Stimulated activated CD4-positive, alpha-beta T cell treated with anti-CD3 and anti-CD28 coated beads, Interleukin-1b, Interleukin-23, amount 100 ng/mL, for 4 hours (primary cell): Measurements from ENCODE around the gene GNAL.

ENCODE experiments used
- DNase-seq, 2 donors: peaks; one replicate each; pipeline ENCODE4 v3.0.0-alpha.2; 2020; ENCODE audit warnings: low read depth in 2 of 2

GNAL gene

DNA sequence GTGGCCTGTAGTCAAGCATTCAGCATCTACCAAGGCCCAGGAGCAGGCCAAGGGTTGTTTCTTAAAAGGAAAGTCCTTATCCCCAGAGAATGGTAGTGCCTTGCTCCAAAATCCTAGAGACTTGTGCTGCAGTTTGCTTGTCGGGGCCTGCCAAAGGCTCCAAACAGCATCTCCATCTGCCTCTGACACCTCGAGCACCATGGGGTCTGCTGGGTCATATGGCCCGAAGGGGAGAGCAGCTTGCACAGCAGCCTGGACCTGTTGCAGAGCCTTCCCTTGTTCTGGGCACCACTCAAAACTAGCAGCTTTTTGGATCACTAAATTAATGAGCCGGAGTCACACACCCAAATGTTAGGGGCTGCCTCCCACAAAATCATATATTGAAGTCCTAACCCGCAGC is 35.7 kb downstream of the GNAL start:
- DNase-seq = no peak

- DNase-seq = no peak
These were observed 37.5 kb downstream of the GNAL start for GRCh38 chr18:11726556-11726955.

- no peak for DNase-seq
These were observed 39.2 kb downstream of the GNAL start for GRCh38 chr18:11728249-11728648.

DNA sequence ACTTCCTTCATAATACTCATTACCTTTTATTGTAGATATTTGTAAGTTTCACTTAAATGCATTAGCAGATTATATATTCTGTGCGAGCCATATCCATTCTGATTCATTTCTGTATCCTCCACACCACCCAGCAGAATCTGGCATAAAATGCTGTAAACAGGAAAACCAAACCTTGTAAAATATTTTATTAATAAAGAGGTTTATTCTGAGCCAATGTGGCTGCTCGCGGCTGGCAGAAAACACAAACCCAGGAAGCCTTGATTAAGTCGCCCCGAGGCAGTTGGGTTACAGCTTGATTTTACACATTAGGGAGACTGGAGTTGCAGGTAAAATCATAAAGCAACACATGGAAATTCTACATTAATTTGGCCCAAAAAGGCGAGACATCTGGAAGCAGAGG is 40.5 kb downstream of the GNAL start:
- no peak for DNase-seq

GRCh38 chr18:11733031-11733430 is 44.0 kb downstream of the GNAL start:
- peak; percentile 48 to 55 for DNase-seq

DNA sequence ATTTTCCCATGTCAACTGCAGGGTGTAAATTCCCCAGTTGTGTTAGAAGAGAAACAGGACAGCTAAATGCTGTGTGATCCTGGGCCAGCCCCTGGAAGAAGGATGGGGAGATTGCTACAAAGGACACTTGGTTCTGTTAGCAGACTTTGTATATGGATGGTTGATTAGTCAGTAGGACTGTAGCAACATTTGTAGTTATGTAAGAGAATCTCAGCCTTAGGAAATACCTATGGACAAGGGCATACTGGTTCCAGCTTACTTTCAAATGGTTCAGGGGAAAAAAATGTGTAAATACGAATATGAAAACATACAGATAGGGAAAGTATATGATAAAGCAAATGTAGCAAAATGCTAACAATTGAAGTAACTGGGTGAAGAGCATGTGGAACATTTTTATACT is 47.6 kb downstream of the GNAL start:
- DNase-seq = no peak

GRCh38 chr18:11739893-11740292 is 50.8 kb downstream of the GNAL start:
- no peak for DNase-seq

GRCh38 chr18:11740461-11740860 is 51.4 kb downstream of the GNAL start:
- DNase-seq = no peak

GRCh38 chr18:11741505-11742145 is 52.6 kb downstream of the GNAL start:
- DNase-seq = no peak

GRCh38 chr18:11745521-11745920 is 56.5 kb downstream of the GNAL start:
- DNase-seq = no peak

DNA sequence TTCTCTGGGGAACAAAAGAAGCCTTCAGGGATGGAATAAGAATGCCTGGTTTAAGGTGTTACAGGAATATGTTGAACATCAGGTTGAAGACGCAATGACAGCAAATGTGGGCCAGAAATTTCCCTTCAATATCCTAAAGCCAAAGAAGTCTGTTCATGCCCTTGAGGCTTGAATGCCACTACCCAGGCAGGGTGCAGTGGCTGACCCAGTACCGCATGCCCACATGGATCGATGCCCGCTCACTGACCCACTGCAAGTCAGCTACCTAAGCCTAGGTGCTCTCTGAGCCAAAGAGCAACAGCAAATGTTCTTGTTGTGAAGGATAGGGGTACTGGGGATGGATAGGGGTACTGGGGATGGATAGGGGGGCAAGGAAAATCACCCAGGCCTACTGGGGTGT is 58.2 kb downstream of the GNAL start:
- no peak for DNase-seq

GRCh38 chr18:11747731-11748130 is 58.7 kb downstream of the GNAL start:
- DNase-seq = no peak

DNA sequence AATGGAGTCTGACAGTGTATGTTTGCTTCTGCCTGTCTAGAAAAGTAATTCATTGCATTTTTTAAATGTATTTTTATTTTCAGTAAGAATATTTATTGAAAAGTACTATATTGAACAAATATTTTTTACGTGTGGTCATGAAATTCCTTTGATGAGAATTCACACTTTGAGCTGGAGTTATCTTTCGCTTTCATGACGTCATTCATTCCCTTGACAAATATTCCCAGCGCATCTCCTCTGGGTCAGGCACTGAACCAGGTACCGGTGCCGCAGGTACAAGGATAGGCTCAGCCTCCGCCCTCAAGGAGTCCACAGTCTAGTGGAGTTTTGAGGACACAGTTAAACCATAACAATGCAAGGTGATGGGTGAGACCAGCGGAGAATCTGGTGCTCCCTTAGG is 60.2 kb downstream of the GNAL start:
- DNase-seq = no peak

GRCh38 chr18:11750171-11750570 is 61.1 kb downstream of the GNAL start:
- no peak for DNase-seq

GRCh38 chr18:11750581-11751310 is 61.7 kb downstream of the GNAL start:
- no peak for DNase-seq

DNA sequence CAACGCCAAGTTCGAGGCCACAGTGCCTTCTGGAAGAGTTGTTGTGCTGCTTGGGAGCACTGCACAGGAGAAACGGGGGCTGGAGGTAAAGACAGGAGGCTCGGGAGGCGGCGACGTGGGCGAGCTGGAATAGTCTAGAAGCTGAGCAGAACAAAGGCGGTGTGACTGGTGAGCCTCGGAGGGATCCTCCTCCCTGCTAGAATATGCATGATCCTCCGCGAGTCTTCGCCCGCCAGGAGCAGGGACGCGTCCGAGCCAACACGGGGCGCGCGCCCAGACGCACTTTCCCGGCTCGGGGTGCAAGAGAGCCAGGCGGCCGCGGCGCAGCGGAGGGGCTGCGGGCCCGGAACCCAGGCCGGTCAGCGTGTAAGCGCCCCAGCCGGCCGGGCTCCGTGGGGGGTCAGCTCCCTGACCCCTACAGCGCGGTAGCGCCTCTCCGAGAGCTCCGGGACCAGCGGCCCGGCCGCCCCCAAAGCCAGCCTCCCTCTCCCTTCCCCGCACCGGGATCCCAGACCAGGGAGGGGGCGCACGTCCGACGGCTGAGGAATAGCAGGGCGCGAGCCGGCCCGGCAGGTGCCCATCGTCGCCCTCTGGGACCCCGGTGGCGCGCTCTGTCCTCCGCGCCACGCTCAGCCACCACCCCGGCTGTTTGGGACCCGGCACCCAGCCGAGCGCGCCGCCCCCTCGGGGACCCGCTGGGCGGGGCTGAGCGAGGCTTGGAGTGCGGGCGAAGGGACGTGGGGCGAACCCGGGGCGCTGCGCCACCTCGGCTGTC is 62.5 kb downstream of the GNAL start:
- DNase-seq = no peak

DNA sequence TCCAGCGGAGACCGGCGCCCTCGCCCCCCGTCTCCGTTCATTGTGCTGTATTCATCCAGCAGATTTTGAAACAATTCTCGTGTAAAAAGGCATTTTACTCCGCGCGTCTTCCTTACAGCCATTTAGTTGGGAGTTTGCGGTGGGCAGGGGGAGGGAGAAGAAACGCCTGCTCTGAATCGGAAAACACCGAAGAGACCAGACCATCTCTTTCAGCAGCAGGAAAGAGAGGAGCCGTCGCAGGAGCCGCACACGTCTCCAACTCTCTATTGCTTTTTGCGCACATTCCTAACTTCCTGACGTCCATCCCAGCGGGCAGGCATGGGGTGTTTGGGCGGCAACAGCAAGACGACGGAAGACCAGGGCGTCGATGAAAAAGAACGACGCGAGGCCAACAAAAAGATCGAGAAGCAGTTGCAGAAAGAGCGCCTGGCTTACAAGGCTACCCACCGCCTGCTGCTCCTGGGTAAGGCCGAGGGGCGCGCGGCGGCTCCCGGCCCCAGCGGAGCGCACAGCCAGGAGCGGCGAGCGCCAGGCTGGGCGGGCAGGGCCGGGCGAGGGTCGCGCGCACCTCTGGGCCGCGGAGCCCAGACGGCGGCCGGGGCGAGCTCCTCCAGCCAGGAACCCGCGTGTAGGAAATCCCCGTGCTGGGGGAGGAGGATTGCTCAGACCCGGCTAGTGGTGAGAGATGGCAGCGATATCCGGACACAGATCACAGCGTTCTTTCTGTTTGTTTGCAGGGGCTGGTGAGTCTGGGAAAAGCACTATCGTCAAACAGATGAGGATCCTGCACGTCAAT is 63.2 kb downstream of the GNAL start:
- no peak for DNase-seq

DNA sequence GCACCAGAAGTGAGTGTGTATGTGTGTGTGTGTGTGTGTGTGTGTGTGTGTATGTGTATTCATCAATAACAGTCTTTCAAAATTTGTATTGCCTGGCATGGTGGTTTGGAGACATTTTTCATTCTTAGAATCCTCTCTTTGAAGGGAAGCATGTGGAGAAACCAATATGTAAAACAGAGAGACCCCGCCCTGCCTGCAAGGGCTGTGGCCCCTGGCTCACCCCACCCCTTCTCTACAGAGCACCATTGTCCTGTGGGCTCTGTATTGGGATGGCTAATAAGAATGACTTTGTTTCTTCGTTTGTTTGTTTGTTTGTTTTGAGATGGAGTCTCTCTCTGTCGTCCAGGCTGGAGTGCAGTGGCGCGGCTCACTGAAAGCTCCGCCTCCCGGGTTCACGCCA is 65.9 kb downstream of the GNAL start:
- no peak for DNase-seq

DNA sequence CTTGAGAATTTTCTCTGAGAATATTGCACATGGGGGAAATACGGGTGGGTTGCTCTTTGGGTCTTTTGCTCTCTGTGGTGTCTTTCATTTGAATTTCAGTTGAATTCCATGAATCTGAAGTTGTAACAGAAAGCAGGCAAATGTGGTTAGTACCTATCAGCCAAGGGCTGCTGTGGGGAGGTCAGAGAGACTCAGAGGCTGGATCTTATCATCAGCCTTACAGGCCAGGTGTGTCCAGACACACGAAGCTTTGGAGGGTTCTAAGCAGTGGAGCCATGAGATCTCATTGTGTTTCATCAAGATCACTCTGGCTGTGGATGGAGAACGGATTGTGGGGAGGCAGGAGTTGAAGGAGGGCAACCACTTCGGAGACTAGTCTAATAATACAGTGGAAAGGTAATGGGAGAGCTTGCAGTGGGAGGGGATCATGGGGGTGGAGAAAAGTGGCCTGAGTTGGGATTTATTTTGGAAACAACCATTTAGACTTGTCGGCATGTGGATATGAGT is 68.1 kb downstream of the GNAL start:
- DNase-seq = no peak

DNA sequence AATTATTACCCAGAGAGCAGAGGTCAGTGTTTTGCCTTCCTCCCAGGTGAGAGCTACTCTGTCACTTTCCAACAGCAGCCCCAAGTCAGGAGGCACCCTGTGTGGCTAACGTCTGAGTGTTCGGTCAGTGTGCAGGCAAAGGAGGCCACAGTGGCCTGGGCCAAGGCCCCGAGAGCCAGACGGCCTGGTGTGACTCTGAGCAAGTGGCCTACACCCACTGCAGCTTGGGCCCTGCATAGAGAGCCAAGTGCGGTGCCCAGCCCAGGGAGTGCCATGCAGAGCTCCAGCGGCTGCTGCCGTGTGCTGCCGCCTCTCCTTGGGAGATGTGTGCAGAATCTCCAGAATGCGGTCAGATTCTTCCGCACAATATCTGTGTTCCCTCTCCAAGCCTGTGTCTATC is 70.4 kb downstream of the GNAL start:
- DNase-seq = no peak

DNA sequence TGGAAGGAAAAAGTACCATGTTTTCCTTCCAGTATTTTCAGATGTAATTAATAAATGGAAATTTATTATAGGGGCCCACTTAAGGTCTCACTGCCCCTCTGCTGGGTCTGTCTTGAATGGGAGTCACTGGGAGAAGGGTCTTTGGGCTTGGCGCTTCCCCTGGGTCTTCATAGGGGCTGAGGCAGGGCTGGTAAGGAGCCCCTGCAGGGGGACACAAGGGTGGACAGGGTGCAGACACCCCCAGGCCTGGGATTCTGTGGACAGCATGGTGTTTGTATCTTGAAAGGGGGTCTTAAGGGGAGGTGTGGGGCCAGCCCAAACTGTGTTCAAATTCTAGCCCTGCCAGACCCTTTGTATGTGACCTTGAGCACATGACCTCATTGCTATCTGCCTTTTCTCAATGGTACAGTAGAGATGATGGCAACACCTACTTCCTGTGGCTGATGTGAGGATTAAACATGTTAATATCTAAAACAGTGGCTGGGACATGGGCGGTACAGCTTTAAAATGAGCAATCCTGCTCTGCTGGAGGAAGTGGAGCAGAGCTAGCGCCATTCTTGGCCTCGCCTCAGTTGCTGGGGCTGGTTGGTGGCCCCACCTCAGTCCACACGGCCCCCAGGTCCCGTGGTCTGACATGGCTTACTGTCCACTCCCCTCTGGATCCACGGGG is 71.6 kb downstream of the GNAL start:
- DNase-seq = no peak
